NOMO-1 treated with DMSO at 0.1 percent for 48 hours (cell line): ENCODE measurements around the gene TSSK6.

Experiments used
- DNase-seq: peaks from one replicate; lab custom pipeline; 2025; ENCODE audit not compliant: unreplicated experiment; lab: John Stamatoyannopoulos, UW

The TSSK6 gene

GRCh38 chr19:19507354-19507753, 8.0 kb downstream of the TSSK6 start:
- no peak for DNase-seq

- DNase-seq: no peak
Measured at GRCh38 chr19:19506592-19506991, 8.8 kb downstream of the TSSK6 start.

GRCh38 chr19:19505669-19506326, 9.6 kb downstream of the TSSK6 start:
- no peak for DNase-seq

GRCh38 chr19:19504754-19505668, 10.3 kb downstream of the TSSK6 start:
- no peak for DNase-seq

- DNase-seq: no peak
Measured at GRCh38 chr19:19502808-19503602, 12.3 kb downstream of the TSSK6 start.

GRCh38 chr19:19502281-19502680, 13.1 kb downstream of the TSSK6 start:
- no peak for DNase-seq

- DNase-seq: no peak
Measured at GRCh38 chr19:19501798-19502197, 13.6 kb downstream of the TSSK6 start.

- DNase-seq: no peak
Measured at GRCh38 chr19:19500975-19501644, 14.2 kb downstream of the TSSK6 start.

GRCh38 chr19:19499272-19499995, 15.9 kb downstream of the TSSK6 start:
- DNase-seq: no peak

GRCh38 chr19:19498255-19498991, 16.9 kb downstream of the TSSK6 start:
- DNase-seq: no peak

- no peak for DNase-seq
Measured at GRCh38 chr19:19495614-19496603, 19.4 kb downstream of the TSSK6 start.

- no peak for DNase-seq
Measured at GRCh38 chr19:19493841-19494546, 21.4 kb downstream of the TSSK6 start.

GRCh38 chr19:19492026-19492610, 23.2 kb downstream of the TSSK6 start:
- no peak for DNase-seq

GRCh38 chr19:19491321-19492025, 23.9 kb downstream of the TSSK6 start:
- DNase-seq: no peak

GRCh38 chr19:19490214-19490968, 25.0 kb downstream of the TSSK6 start:
- peak; percentile 77 for DNase-seq

- DNase-seq: no peak
Measured at GRCh38 chr19:19489804-19490204, 25.5 kb downstream of the TSSK6 start.
